Aorta (tissue), 5 donors: Measurements from ENCODE around the gene F10. TPM values are rescaled to one million over a fixed set of nuclear protein-coding genes. Genes with fewer than 3 reads are reported as not detected.
A peak's percentile ranks its signal among the peaks of the same experiment; 100 is the strongest.

Source experiments
- ATAC-seq: fragments of 200-7000 bp; cut with Tn5 transposase; one replicate; pipeline ENCODE4 v1.9.1; 2022; ENCODE audit warnings: moderate library complexity; ENCODE audit not compliant: low FRiP score
- DNase-seq, 2 donors: peaks; one replicate each; pipeline ENCODE4 v3.0.0-alpha.2; 2020
- H3K27ac ChIP-seq, 2 donors: one replicate each; pipeline ENCODE4 v1.5.1; 2013; ENCODE audit warnings: low read length in 2 of 2, mild to moderate bottlenecking in 2 of 2, moderate library complexity in 2 of 2, control low read depth in 1 of 2, inconsistent platforms in 1 of 2, low read depth in 1 of 2
- H3K27me3 ChIP-seq, 2 donors: one replicate each; pipeline ENCODE4 v1.6.1; 2013; ENCODE audit warnings: control low read depth in 1 of 2, low read length in 1 of 2, mild to moderate bottlenecking in 1 of 2, moderate library complexity in 1 of 2; ENCODE audit not compliant: insufficient read depth in 2 of 2, control insufficient read depth in 1 of 2
- H3K36me3 ChIP-seq, 2 donors: one replicate each; pipeline ENCODE4 v1.6.1; 2013; ENCODE audit warnings: control low read depth in 1 of 2, low read length in 1 of 2, mild to moderate bottlenecking in 1 of 2; ENCODE audit not compliant: insufficient read depth in 2 of 2, control insufficient read depth in 1 of 2
- H3K4me1 ChIP-seq, 2 donors: one replicate each; pipeline ENCODE4 v1.6.1; 2013; ENCODE audit warnings: low read length in 2 of 2, control low read depth in 1 of 2, mild to moderate bottlenecking in 1 of 2, moderate library complexity in 1 of 2; ENCODE audit not compliant: insufficient read depth in 2 of 2, control insufficient read depth in 1 of 2
- H3K4me3 ChIP-seq, 2 donors: one replicate each; pipeline ENCODE4 v1.5.1; 2013; ENCODE audit warnings: low read length in 2 of 2, control low read depth in 1 of 2, mild to moderate bottlenecking in 1 of 2
- H3K9me3 ChIP-seq: one replicate; pipeline ENCODE4 v1.6.1; 2013; ENCODE audit warnings: mild to moderate bottlenecking, low read length; ENCODE audit not compliant: control insufficient read depth
- WGBS, 2 donors: extraction: QIAGEN DNeasy Blood & Tissue Kit; methylation state at CpG; one replicate each; pipeline ENCODE4 v1.1.7; 2013; 5-methylcytosine and 5-hydroxymethylcytosine counted together
- intact Hi-C, 2 donors: fragments of 100-400 bp; cut with DNase I; formaldehyde crosslinking; loops; one replicate each; pipeline versions ENCODE4 v1.14.2 to v1.15.0; 2022
- polyA plus RNA-seq, 2 donors: library from polyadenylated mRNA; stranded (reverse); fragments of 200-250 nt; gene quantifications; one replicate each; pipeline ENCODE4 v1.2.3, GENCODE V29; 2013
- total RNA-seq, 2 donors: library from RNA; stranded (reverse); fragmentation: NEBNext Ultra II Directional; extraction: Animal tissue kit (Norgen Biotek cat#: 25700); gene quantifications; one replicate each; pipeline ENCODE4 v1.2.1, GENCODE V29; 2021
- donor health status: healthy with polysubstance abuse.
- donor health status: Bipolar disorder and iron deficiency.
- donor health status: DM: no; HTN: no; CAD: no.
- donor health status: DM: no; HTN: no; CAD: no.
- donor health status: DM: yes; HTN: yes; CAD: no.

Gene F10
- total and polyA plus RNA-seq, 4 donors = 6.5 to 38.4 (median 13.8) TPM

DNA sequence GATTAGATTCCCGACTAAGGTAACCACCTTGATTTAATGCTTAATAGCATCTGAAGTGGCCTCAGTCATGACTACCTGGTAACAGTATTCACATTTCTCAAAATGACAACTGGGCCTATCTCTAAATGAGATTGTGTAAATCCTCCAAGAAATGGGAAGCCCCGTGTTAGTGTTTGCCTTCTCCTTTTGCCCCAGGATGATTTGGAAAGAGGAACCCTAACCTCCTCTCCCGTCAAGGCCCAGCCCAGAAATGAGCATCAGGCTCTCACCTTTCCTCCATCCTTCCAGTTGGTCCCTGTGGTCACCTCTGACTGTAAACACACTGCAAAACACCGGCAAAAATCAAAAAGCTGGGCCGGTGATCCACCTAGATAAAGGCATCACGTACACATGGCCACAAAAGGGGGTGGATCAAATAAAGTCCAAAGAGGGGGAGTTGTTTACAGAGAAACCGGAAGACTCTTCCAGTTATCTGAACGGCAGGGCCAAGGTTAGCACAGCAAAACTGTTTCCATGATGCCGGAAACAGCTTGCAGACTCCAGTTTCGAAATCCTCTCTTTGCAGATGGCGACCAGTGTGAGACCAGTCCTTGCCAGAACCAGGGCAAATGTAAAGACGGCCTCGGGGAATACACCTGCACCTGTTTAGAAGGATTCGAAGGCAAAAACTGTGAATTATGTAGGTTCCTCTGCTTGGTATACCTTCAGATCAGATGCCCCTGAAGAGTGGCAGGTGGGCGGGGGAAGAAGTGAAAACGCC is 16.4 kb downstream of the F10 start:
- ATAC-seq (no peak), DNase-seq (no peak)
- H3K27ac ChIP-seq = no peak overlapping the region
- WGBS, 2 donors = 88 to 91% methylated on average over 16 of the region's 16 CpGs
- H3K27me3 ChIP-seq = no peaks in the 10 kb centered on the region
- H3K9me3 ChIP-seq = no peaks in the 10 kb centered on the region
- H3K4me3 ChIP-seq = no peak overlapping the region
- intact Hi-C loops = no loop called here
- H3K4me1 ChIP-seq = no peaks in the 10 kb centered on the region
- no peaks in the 10 kb centered on the region for H3K36me3 ChIP-seq

DNA sequence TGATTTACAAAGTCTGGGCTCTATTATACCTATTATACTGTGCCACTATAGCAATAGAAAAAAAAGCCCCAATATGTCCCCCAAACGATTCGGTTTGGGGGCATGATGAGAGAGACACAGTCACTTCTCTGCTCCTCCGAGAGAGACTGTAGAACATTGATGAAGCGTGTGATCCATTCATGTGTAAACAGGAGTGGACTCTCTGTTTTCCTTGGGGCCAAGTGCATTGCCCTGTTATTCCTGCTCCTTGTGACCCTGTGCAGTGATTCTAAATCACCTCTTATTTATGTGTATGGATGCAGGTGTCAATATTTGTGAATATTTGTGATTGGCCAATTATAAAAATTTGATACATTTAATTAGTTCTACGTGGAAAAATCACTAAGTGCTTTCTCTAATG is 17.0 kb downstream of the F10 start:
- no peaks in the 10 kb centered on the region for H3K4me1 ChIP-seq
- no peaks in the 10 kb centered on the region for H3K36me3 ChIP-seq
- ATAC-seq (no peak), DNase-seq (no peak)
- H3K27me3 ChIP-seq = no peaks in the 10 kb centered on the region
- WGBS, 2 donors = 77 to 79% methylated on average over 5 of the region's 5 CpGs
- H3K4me3 ChIP-seq = no peak overlapping the region
- H3K27ac ChIP-seq = no peak overlapping the region
- intact Hi-C loops = no loop called here
- no peaks in the 10 kb centered on the region for H3K9me3 ChIP-seq

DNA sequence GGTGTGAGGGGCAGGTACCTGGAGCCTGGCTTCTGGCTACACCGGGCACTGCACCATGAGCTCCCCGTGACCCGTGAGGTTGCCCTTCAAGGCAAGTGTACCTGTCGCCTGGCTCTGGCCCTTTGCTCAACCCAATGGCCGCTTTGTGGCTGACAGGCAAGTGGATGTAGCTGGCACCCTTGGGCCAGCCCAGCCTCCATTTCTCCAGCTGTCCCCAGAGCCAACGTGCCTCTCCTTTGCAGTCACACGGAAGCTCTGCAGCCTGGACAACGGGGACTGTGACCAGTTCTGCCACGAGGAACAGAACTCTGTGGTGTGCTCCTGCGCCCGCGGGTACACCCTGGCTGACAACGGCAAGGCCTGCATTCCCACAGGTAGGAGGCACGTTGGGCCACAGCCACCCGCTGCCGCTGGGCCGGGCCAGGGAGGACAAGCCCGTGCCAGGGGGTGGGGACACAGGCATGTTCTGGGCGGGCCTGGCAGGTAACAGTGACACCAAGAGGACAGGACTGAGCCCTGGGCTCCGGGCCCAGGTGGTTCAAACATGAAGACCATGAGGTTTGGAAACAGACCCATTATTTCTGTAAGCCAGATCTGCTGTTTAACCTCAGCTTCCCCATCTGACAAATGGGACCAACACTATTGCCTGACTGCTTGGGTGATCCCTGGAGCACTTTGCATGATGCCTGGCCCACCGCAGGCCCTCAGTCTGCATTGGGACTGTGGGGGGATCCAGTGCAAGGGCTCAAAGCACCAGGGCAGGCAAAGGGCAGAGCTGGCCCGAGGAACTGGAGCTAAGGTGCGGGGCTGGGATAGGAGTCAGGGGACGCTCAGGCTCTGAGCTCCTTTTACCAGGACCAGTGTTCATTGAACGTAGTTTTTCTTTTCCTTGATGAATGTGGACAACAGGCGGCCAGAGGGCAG is 18.3 kb downstream of the F10 start:
- DNase-seq = peak; percentile 42 to 64

DNA sequence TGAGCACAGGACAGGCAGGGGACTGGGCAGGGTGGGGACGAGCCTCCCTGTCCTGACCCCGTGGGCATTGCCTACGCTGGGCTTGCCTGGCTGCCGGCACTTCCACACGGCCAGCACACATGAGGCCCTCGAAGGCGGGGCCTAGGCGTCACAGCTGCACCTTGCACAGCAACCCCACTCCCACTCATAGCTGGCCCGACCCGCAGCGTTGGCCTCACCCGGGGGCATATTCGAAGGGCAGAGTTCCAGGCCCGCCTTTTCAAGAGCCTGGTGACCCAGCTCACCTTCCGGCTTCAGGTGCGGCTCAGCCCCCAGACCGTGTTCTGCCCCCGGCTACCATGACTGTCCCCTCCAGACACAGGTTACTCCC is 19.0 kb downstream of the F10 start:
- Histone ChIP-seq H3K27me3 (no peaks in the 10 kb centered on the region), H3K4me1 (no peaks in the 10 kb centered on the region), H3K36me3 (no peaks in the 10 kb centered on the region), H3K4me3 (no peak overlapping the region), H3K9me3 (no peaks in the 10 kb centered on the region), H3K27ac (no peak overlapping the region)
- DNase-seq (peak in 1 of 2 donors; percentile 44), ATAC-seq (peak; percentile 22)
- 83 to 89% methylated on average over 18 of the region's 18 CpGs for WGBS, 2 donors
- intact Hi-C loops = no loop called here

More for the DNA sequence above, 18.3 kb downstream of the F10 start:
- H3K27me3 ChIP-seq = no peaks in the 10 kb centered on the region
- no peaks in the 10 kb centered on the region for H3K4me1 ChIP-seq
- intact Hi-C loops = no loop called here
- no peak for ATAC-seq
- H3K36me3 ChIP-seq = no peaks in the 10 kb centered on the region
- no peak overlapping the region for H3K27ac ChIP-seq
- WGBS, 2 donors = 91 to 93% methylated on average over 26 of the region's 26 CpGs
- H3K9me3 ChIP-seq = no peaks in the 10 kb centered on the region
- no peak overlapping the region for H3K4me3 ChIP-seq

DNA sequence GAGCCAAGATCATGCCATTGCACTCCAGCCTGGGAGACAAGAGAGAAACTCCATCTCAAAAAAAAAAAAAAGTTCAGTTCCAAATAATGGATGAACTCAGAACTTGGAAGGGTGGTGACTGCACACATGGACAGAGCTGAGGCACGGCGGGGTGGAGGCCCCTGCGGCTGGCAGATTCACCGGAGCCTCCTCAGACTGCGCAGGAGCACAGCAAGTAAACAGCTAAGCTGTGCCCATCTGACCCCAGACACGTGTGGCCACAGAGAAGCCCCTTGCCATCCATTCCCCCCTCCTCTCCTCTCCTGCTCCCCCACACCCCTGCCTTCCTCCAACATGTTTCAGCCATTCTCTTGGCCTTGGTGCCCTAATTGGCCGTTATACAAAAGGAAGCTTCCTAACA is 20.3 kb downstream of the F10 start:
- no peak for DNase-seq
- intact Hi-C loops = no loop called here
- Histone ChIP-seq H3K4me3 (no peak overlapping the region), H3K36me3 (no peaks in the 10 kb centered on the region), H3K4me1 (no peaks in the 10 kb centered on the region), H3K27ac (no peak overlapping the region), H3K9me3 (no peaks in the 10 kb centered on the region), H3K27me3 (no peaks in the 10 kb centered on the region)
- WGBS, 2 donors = 86 to 88% methylated on average over 6 to 7 of the region's 7 CpGs
- no peak for ATAC-seq

DNA sequence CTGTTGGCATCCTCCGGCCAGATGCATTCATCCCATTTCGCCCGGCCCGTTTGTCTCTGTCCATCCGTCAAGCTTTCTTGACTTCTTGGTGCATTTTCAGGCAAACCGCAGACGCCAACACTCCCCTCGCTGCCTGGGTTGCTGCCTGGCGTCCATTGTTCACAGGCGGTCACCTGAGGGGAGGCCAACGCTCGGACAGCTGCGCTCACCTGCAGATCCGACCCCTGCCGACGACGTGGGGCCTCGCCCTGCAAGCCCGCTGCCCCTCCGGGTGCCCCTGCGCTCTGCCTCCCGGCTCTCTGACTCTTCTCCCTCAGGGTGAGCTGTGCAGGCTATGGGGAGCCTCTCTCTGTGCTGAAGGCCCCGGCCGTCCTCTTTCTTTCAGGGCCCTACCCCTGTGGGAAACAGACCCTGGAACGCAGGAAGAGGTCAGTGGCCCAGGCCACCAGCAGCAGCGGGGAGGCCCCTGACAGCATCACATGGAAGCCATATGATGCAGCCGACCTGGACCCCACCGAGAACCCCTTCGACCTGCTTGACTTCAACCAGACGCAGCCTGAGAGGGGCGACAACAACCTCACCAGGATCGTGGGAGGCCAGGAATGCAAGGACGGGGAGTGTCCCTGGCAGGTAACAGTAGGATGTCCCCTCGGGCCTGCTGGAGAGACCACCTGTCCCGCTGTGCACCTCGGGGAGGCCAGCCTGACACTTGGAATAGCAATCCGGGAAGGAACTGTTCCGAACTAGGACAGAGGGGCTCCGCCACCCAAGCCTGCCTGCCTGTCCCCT is 21.1 kb downstream of the F10 start:
- Histone ChIP-seq H3K9me3 (no peaks in the 10 kb centered on the region), H3K4me3 (no peak overlapping the region), H3K36me3 (no peaks in the 10 kb centered on the region), H3K27me3 (no peaks in the 10 kb centered on the region), H3K27ac (no peak overlapping the region), H3K4me1 (no peaks in the 10 kb centered on the region)
- DNase-seq = no peak
- WGBS, 2 donors = 84 to 87% methylated on average over 39 of the region's 39 CpGs
- intact Hi-C loops = no loop called here
- ATAC-seq = no peak

DNA sequence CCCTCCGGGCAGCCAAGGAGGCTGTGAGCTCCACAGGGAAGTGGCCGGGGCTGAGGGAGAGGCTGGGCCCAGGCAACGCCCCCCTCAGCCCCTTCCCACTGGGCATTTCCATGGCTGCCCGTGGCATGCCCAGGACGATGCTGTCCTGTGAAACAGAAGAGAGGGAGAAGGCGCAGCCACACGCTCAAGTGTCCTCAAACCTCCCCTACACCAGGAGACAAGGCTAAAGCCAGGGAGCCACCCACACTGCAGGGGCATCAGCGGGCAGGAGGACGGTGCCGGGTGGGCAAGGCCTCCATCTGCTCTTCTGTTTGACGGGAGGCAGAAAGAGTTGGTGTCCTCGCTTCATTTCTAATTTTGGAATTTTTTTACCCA is 21.6 kb downstream of the F10 start:
- 82 to 85% methylated on average over 12 of the region's 12 CpGs for WGBS, 2 donors
- Histone ChIP-seq H3K4me3 (no peak overlapping the region), H3K36me3 (no peaks in the 10 kb centered on the region), H3K27ac (no peak overlapping the region), H3K9me3 (no peaks in the 10 kb centered on the region), H3K4me1 (no peaks in the 10 kb centered on the region), H3K27me3 (no peaks in the 10 kb centered on the region)
- ATAC-seq = no peak
- intact Hi-C loops = no loop called here
- no peak for DNase-seq

DNA sequence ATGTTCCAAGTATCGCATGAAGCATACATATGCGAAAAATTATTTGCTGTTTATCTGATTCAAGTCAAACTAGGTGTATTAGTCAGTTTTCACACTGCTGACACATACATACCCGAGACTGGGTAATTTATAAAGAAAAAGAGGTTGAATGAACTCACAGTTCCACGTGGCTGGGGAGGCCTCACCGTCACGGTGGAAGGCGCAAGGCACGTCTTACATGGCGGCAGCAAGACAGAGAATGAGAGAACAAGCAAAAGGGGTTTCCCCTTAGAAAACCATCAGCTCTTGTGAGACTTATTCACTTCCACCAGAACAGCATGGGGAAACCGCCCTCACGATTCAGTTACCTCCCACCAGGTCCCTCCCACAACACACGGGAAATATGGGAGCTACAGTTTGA is 22.9 kb downstream of the F10 start:
- Histone ChIP-seq H3K36me3 (no peaks in the 10 kb centered on the region), H3K27me3 (no peaks in the 10 kb centered on the region), H3K27ac (no peak overlapping the region), H3K9me3 (no peaks in the 10 kb centered on the region), H3K4me1 (no peaks in the 10 kb centered on the region), H3K4me3 (no peak overlapping the region)
- ATAC-seq (no peak), DNase-seq (no peak)
- 85 to 87% methylated on average over 12 of the region's 12 CpGs for WGBS, 2 donors
- intact Hi-C loops = no loop called here
